ENCODE results near the gene TBC1D7. TPM values are rescaled to one million over a fixed set of nuclear protein-coding genes. Genes with fewer than 3 reads are reported as not detected.

TBC1D7 gene
- total RNA-seq, 1 experiment from 2014 or later: 13.7 TPM

GRCh38 chr6:13290335-13290734 is 38.0 kb downstream of the TBC1D7 start:
- DNase-seq (ENCODE audit: low read depth, low spot score) (no peak), ATAC-seq (no peak)
- Histone ChIP-seq H3K4me2 (ENCODE audit: low read length) (no peak overlapping the region), H3K9me3 (ENCODE audit: control insufficient read depth in 1 of 2, insufficient read depth in 1 of 2, low read depth in 1 of 2, low read length in 2 of 2) (peaks cover 0 to 4% of the 10 kb centered on the region in 2 experiments; a peak in 1 of 4 replicates), H4K20me1 (ENCODE audit: insufficient read depth) (no peaks in the 10 kb centered on the region), H3K4me1 (ENCODE audit: control insufficient read depth in 1 of 2, insufficient read depth in 2 of 2, low read length in 2 of 2) (no peaks in the 10 kb centered on the region), H3K9ac (ENCODE audit: low read length) (no peak overlapping the region), H3K9me2 (ENCODE audit: insufficient read depth) (no peaks in the 10 kb centered on the region), H3K79me2 (ENCODE audit: insufficient read depth, low read length) (no peaks in the 10 kb centered on the region), H3K4me3 (replicated peaks in 1 of 2; ENCODE audit: low read depth in 1 of 2, low read length in 2 of 2) (no peak overlapping the region), H3K27me3 (ENCODE audit: insufficient read depth, low read length) (no peaks in the 10 kb centered on the region), H2AFZ (ENCODE audit: low read depth, low read length, poor library complexity, severe bottlenecking) (no peak overlapping the region), H3K27ac (ENCODE audit: low read depth, low read length) (no peak overlapping the region), H3K36me3 (ENCODE audit: control insufficient read depth in 1 of 2, insufficient read depth in 2 of 2, low read length in 2 of 2) (no peaks in the 10 kb centered on the region)
- CTCF ChIA-PET: no interaction called here
- RAD21 ChIA-PET (ENCODE audit: low non-redundant PET in 1 of 2, low total read pairs in 2 of 2, uncharacterized antibody in 2 of 2, unreplicated experiment in 2 of 2): no interaction called here
- BruUV-seq (replicated peaks): no TSS peak
- TF ChIP-seq ELF1 (IDR thresholded peaks at IDR 0.05; ENCODE audit: borderline replicate concordance, low read depth): no peak
- TF ChIP-seq ZBTB33 (IDR thresholded peaks at IDR 0.05; ENCODE audit: extremely low read depth, insufficient replicate concordance, low read length): no peak
- TF ChIP-seq SP1 (IDR thresholded peaks at IDR 0.05; ENCODE audit: low read depth): no peak
- TF ChIP-seq MAX (IDR thresholded peaks at IDR 0.05): no peak
- intact Hi-C loops (cut with micrococcal nuclease): no loop called here
- POLR2A ChIA-PET: no interaction called here

GRCh38 chr6:13289789-13290318 is 38.5 kb downstream of the TBC1D7 start:
- no peak overlapping the region for H3K4me2 ChIP-seq (ENCODE audit: low read length)
- H2AFZ ChIP-seq (ENCODE audit: low read depth, low read length, poor library complexity, severe bottlenecking): no peak overlapping the region
- DNase-seq (ENCODE audit: low read depth, low spot score): no peak
- POLR2A ChIA-PET: no interaction called here
- H3K36me3 ChIP-seq (ENCODE audit: control insufficient read depth in 1 of 2, insufficient read depth in 2 of 2, low read length in 2 of 2): no peaks in the 10 kb centered on the region
- no peak for ATAC-seq
- no peak overlapping the region for H3K9ac ChIP-seq (ENCODE audit: low read length)
- H3K79me2 ChIP-seq (ENCODE audit: insufficient read depth, low read length): no peaks in the 10 kb centered on the region
- CTCF ChIA-PET: interaction anchor here (0.7 kb wide), 1 partner anchor 1002 kb away, joined by 3 read pairs; no protein-coding TSS in a partner anchor
- H3K27me3 ChIP-seq (ENCODE audit: insufficient read depth, low read length): no peaks in the 10 kb centered on the region
- no peaks in the 10 kb centered on the region for H3K9me2 ChIP-seq (ENCODE audit: insufficient read depth)
- no peaks in the 10 kb centered on the region for H3K4me1 ChIP-seq (ENCODE audit: control insufficient read depth in 1 of 2, insufficient read depth in 2 of 2, low read length in 2 of 2)
- no TSS peak for BruUV-seq (replicated peaks)
- peaks cover 0 to 4% of the 10 kb centered on the region in 2 experiments; a peak in 1 of 4 replicates for H3K9me3 ChIP-seq (ENCODE audit: control insufficient read depth in 1 of 2, insufficient read depth in 1 of 2, low read depth in 1 of 2, low read length in 2 of 2)
- no peak overlapping the region for H3K27ac ChIP-seq (ENCODE audit: low read depth, low read length)
- intact Hi-C loops (cut with micrococcal nuclease): no loop called here
- no peak overlapping the region for H3K4me3 ChIP-seq (replicated peaks in 1 of 2; ENCODE audit: low read depth in 1 of 2, low read length in 2 of 2)
- H4K20me1 ChIP-seq (ENCODE audit: insufficient read depth): no peaks in the 10 kb centered on the region
- TF ChIP-seq MAX (IDR thresholded peaks at IDR 0.05) (no peak), EZH2phosphoT487 (IDR thresholded peaks at IDR 0.05; ENCODE audit: borderline replicate concordance) (no peak), JUND (IDR thresholded peaks at IDR 0.05) (no peak), YY1 (IDR thresholded peaks at IDR 0.05; ENCODE audit: extremely low read depth, insufficient replicate concordance, low read depth, low read length) (no peak), ATF3 (IDR thresholded peaks at IDR 0.05) (no peak), SRF (IDR thresholded peaks at IDR 0.05; ENCODE audit: low read depth) (no peak), ZFX (IDR thresholded peaks at IDR 0.05) (no peak)
- RAD21 ChIA-PET (ENCODE audit: low non-redundant PET in 1 of 2, low total read pairs in 2 of 2, uncharacterized antibody in 2 of 2, unreplicated experiment in 2 of 2): no interaction called here

All from HCT116 (cell line).